Activated T-cell treated with anti-CD3 and anti-CD28 coated beads for 1 hour (primary cell): Measurements from ENCODE around the gene CFAP299.

Experiments
- DNase-seq: peaks from one replicate; pipeline ENCODE4 v3.0.0-alpha.2; 2020; ENCODE audit warnings: low read depth

The CFAP299 gene

GRCh38 chr4:80521438-80521837 is 185.9 kb downstream of the CFAP299 start:
- DNase-seq: no peak

GRCh38 chr4:80526697-80527096 is 191.2 kb downstream of the CFAP299 start:
- no peak for DNase-seq

DNA sequence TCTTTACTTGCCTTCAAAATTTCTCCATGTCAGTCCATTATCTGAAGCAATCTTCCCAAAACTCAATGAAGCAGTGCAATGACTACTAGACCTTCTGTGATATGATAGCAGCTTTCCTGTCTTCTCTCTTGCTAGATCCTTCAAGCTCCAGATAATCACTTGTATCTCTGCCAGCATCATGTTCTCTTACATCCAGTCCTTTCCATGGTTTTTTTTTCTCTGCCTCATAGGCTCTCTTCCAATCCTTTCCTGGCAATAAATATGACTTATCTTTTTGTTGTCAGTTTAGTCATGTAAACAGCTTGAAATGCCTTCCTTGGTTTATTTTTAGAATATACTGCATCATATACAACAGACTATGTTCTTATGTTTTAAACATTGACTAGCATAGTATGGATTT is 193.5 kb downstream of the CFAP299 start:
- no peak for DNase-seq

DNA sequence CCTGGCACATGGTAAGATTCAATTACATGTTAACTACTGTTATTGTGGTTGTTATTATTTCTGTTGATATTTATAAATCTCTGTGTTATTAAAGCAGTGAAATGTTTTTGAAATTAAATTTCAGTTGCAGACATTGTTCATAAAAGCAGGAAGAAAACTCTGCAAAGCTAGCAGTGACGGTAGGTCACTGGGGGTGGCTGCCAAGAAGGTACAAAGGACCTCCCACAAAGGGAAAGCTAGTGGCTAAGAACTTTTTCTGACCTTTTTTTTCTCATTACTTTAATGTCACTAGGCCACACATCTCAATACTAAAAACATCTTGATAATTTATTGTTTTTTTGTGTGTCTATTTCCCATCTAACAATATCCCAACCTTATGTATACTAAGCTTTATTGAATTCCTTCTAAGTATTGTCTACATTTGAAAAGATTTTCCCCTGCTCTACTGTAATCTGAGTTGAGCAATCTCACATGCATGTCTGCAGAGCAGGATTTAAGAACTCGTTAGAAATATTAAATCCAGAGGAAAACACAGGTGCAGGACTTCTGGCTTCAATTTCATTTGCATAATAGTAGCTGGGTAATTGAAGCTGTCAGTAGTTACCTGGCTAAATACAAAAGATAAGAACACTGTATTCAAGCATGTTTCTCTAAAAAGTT is 197.3 kb downstream of the CFAP299 start:
- DNase-seq: no peak

DNA sequence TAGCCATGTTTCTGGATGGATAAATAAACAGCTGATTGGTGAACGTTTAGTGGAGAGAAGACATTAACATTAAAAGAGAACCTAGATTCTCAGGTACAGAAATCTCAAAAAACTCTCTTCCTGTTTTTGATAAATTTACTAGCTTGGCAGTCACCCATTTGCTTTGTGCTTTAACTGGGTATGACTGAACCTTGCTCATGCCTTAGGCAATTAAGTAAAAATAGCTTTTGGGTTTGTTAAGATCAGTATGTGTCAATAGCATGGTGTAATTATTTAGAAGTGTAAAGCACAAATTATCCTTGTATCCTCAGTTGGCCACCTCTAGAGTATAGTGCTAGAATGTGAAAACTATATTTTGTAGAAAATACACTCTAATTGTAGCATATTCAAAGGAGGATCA is 200.0 kb downstream of the CFAP299 start:
- DNase-seq: no peak

- no peak for DNase-seq
Observed at GRCh38 chr4:80538276-80538926, 202.9 kb downstream of the CFAP299 start.

GRCh38 chr4:80539190-80539589 is 203.7 kb downstream of the CFAP299 start:
- DNase-seq: no peak

DNA sequence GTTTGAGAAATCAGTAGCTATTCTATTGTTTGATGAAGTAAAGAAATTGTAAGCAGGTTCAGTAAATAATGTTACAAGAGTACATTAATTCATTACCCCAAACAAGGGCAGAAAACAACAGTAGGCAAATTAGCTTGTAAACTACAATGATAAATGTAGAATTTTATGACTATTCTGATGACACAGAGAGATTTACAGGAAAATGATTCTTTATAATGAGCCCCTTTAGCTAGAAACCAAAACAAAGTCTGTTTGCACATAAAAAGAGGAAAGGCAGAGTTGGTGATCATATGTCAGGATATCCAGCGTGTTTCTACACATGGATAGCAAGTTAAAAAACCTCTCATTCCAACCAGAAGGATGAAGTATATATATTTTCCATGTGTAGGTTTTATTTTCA is 204.8 kb downstream of the CFAP299 start:
- no peak for DNase-seq

DNA sequence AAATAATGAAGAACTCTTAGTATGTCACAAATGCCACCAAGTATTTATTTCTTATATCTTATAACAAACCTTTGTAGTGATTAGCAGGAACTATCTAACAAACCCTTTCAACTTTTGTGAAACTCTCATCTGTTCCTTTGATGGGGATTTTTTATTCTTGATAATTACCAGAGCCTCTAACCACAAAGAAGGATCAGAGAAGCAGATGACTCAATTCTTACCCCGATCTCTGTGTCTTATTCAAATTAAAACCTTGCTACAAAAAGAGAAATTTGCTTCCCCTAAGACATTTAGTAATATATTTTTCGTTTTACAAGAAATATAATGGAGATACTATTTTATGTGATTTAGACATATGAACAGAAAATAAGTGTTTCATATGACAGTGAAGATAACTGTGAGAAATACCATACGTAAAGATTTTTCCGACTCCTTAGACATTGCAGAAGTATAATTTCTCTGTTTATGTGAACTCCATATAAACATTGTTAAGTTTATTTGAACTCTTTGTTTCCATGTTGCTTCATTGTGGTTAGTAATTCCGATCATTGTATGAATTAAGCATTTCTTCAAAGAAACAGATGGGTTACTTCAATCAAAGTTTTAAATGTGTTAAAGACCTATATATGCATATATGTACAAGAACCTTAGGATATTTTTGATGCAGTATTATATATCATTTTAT is 205.4 kb downstream of the CFAP299 start:
- no peak for DNase-seq

- DNase-seq: no peak
Observed at GRCh38 chr4:80542747-80543146, 207.2 kb downstream of the CFAP299 start.

- no peak for DNase-seq
Observed at GRCh38 chr4:80560337-80560736, 224.8 kb downstream of the CFAP299 start.

- DNase-seq: no peak
Observed at GRCh38 chr4:80566203-80566872, 230.8 kb downstream of the CFAP299 start.

DNA sequence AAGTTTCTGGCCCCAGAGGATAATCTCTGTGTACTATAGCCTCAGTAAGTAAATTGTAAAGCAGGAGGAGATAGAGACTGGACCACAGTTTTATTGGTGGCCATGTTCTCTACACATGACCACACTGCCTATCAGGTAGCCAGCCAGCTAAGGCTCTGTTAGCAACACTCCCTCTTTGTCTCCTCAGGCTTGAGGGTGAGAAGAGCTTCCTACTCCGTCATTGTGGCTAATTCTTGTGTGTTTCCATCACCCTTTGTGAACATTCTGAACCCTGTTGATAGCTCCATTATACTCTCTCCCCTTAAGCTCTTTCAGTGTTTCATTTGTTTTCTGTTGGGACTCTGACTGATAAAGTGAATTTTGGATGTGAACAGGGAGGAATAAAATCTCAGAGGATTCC is 233.4 kb downstream of the CFAP299 start:
- no peak for DNase-seq

DNA sequence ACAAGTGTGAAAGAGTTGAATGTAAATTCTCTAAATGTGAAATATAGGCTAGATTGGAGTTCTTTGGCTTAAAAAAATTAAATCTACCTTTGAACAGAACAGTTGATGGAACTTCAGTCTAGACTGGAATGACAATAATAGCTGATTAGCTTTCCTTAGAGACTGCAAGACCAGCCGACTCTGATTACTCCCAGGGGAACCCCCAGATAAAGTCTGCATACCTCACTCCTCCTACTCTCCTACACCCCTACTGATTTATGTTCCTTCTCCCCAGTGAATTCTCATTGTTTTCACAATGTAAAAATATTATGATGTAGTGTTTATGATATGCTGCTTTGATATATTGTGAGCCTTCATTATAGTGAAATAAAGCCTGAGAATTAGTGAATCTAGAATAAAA is 241.3 kb downstream of the CFAP299 start:
- DNase-seq: no peak

- no peak for DNase-seq
Observed at GRCh38 chr4:80578001-80578400, 242.5 kb downstream of the CFAP299 start.

GRCh38 chr4:80585542-80585941 is 250.0 kb downstream of the CFAP299 start:
- DNase-seq: no peak

DNA sequence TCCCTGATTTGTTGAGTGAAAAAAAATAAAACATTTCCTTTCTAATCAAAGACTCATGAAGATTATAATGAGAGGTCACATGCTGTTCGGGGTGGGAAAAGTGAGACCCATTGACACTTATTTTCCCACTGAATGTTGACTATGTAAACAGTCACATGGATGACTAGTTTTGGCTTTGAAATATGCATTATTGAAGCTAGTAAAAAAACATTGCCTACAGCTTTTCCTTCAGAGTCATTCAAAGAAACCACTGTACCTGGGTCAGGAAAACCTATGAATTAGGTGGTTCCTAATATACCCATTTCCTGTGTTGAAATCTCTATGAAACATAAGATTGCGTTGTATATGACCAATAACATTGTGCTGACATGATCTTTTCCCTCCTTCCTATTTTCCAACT is 251.2 kb downstream of the CFAP299 start:
- DNase-seq: no peak

GRCh38 chr4:80587871-80588385 is 252.4 kb downstream of the CFAP299 start:
- no peak for DNase-seq

GRCh38 chr4:80592950-80593349 is 257.4 kb downstream of the CFAP299 start:
- DNase-seq: no peak

GRCh38 chr4:80594701-80595100 is 259.2 kb downstream of the CFAP299 start:
- no peak for DNase-seq

- DNase-seq: no peak
Observed at GRCh38 chr4:80608281-80608980, 272.9 kb downstream of the CFAP299 start.

GRCh38 chr4:80610199-80610598 is 274.7 kb downstream of the CFAP299 start:
- DNase-seq: no peak
